Measurements from ENCODE around the gene VWA5B1.

Gene VWA5B1

DNA sequence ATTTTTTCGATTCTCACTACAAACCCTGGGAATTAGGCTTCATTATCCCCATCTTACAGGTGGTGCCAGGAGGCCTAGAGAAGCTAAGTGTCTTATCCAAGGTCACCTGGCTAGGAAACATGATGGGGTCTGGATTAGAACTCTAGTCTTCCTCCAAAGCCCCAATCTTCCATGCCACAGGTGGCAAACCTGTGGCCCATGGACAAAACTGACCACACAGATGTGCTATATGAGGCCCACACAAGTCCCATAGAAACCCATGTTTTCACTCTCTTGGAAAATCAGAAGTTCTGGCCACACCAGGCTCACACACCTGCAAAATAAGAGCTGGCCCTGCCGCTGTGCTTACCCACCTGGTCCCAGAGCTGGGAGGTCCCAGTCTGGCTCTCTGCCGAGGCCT lies 21.6 kb downstream of the VWA5B1 start:
- Histone ChIP-seq H3K36me3 (ENCODE audit: control insufficient read depth, insufficient read depth, low read length) (no peaks in the 10 kb centered on the region), H3K4me3 (replicated peaks; ENCODE audit: low read depth, low read length) (no peak overlapping the region), H3K27me3 (replicated peaks; ENCODE audit: control insufficient read depth, insufficient read depth, low read length) (no peaks in the 10 kb centered on the region; the same call in 1 of the 2 replicates)
- TF ChIP-seq, protein P1, sequence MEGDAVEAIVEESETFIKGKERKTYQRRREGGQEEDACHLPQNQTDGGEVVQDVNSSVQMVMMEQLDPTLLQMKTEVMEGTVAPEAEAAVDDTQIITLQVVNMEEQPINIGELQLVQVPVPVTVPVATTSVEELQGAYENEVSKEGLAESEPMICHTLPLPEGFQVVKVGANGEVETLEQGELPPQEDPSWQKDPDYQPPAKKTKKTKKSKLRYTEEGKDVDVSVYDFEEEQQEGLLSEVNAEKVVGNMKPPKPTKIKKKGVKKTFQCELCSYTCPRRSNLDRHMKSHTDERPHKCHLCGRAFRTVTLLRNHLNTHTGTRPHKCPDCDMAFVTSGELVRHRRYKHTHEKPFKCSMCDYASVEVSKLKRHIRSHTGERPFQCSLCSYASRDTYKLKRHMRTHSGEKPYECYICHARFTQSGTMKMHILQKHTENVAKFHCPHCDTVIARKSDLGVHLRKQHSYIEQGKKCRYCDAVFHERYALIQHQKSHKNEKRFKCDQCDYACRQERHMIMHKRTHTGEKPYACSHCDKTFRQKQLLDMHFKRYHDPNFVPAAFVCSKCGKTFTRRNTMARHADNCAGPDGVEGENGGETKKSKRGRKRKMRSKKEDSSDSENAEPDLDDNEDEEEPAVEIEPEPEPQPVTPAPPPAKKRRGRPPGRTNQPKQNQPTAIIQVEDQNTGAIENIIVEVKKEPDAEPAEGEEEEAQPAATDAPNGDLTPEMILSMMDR (IDR thresholded peaks at IDR 0.05; ENCODE audit: insufficient read depth, low read length, poor library complexity, severe bottlenecking) = no peak
- DNase-seq (ENCODE audit: extremely low read depth, insufficient read length) = no peak

DNA sequence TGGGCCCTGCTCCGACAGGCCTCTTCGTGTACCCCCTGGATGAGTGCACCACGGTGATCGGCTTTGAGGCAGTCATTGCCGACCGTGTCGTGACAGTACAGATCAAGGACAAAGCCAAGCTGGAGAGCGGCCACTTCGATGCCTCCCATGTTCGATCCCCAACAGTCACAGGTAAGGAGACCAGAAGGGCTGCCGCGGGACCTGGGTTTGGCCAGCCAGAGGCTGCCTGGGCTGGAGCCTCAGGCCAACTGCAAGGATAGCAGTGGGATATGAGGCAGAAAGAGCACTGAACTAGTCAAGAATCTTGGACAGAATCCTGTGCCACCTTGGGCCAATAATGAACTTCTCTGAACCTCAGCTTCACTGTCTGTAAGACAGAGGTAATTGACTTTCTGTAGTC lies 22.1 kb downstream of the VWA5B1 start:
- DNase-seq (ENCODE audit: extremely low read depth, insufficient read length) = no peak
- Histone ChIP-seq H3K36me3 (ENCODE audit: control insufficient read depth, insufficient read depth, low read length) (no peaks in the 10 kb centered on the region), H3K4me3 (replicated peaks; ENCODE audit: low read depth, low read length) (no peak overlapping the region), H3K27me3 (replicated peaks; ENCODE audit: control insufficient read depth, insufficient read depth, low read length) (no peaks in the 10 kb centered on the region; the same call in 1 of the 2 replicates)
- TF ChIP-seq, protein P1 (IDR thresholded peaks at IDR 0.05; ENCODE audit: insufficient read depth, low read length, poor library complexity, severe bottlenecking) = no peak

DNA sequence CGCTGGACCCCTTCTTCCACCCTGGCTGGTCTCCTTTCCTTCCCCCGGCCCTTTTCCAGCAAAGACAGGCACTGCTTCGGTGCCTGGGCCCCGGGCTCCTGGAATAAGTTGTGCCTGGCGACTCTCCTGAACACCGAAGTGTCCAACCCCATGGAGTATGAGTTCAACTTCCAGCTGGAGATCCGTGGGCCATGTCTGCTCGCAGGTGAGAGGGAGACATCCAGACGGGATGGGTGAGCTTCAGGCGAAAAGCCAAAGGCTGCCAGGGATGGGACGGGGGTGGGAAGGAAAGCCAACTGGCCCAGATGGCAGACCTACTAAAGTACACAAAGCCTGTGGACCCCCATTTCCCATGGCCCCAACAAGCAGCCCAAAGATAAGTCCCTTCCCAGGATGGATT lies 26.8 kb downstream of the VWA5B1 start:
- TF ChIP-seq, protein P1 (IDR thresholded peaks at IDR 0.05; ENCODE audit: insufficient read depth, low read length, poor library complexity, severe bottlenecking) = no peak
- no peaks in the 10 kb centered on the region for H3K36me3 ChIP-seq (ENCODE audit: control insufficient read depth, insufficient read depth, low read length)
- no peak for DNase-seq (ENCODE audit: extremely low read depth, insufficient read length)
- H3K4me3 ChIP-seq (replicated peaks; ENCODE audit: low read depth, low read length) = no peak overlapping the region
- H3K27me3 ChIP-seq (replicated peaks; ENCODE audit: control insufficient read depth, insufficient read depth, low read length) = no peaks in the 10 kb centered on the region; the same call in 1 of the 2 replicates

DNA sequence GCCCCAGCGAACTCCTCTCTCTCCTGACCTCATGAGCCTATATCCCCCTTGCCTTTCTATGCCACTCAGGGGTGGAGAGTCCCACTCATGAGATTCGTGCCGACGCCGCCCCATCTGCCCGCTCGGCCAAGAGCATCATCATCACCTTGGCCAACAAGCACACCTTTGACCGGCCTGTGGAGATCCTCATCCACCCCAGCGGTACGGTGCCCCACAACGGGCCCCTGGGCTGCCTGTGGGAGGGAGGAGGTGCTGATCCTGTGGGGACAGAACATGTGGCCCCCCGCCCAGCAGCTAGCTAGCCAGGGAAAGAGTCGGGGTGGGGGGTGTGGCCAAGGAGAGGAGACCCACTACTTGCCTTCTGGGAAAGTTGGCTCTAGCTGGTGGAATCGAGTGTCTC lies 27.8 kb downstream of the VWA5B1 start:
- no peak for DNase-seq (ENCODE audit: extremely low read depth, insufficient read length)
- no peaks in the 10 kb centered on the region; the same call in 1 of the 2 replicates for H3K27me3 ChIP-seq (replicated peaks; ENCODE audit: control insufficient read depth, insufficient read depth, low read length)

DNA sequence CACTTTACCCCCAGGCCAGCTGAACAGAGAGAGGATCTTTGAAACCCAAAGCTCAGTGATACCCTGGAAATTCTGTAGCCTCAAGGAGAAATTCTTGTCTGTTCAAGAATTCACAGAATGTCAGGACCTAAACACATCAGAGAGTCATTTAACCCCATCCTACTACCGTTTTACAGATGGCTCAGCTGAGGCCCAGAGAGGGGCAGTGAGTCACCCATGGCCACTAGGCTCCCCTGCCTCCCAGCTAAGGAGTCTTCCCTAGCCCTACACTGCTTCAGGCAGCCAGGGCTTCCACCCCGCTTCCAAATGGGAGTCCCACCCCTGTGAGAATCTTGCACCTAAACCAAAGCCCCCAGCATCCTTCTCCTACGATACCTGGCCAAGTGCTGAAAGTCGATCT lies 28.3 kb downstream of the VWA5B1 start:
- H3K4me3 ChIP-seq (replicated peaks; ENCODE audit: low read depth, low read length) = no peak overlapping the region
- TF ChIP-seq, protein P1 (IDR thresholded peaks at IDR 0.05; ENCODE audit: insufficient read depth, low read length, poor library complexity, severe bottlenecking) = no peak
- no peaks in the 10 kb centered on the region; the same call in 1 of the 2 replicates for H3K27me3 ChIP-seq (replicated peaks; ENCODE audit: control insufficient read depth, insufficient read depth, low read length)
- no peaks in the 10 kb centered on the region for H3K36me3 ChIP-seq (ENCODE audit: control insufficient read depth, insufficient read depth, low read length)
- no peak for DNase-seq (ENCODE audit: extremely low read depth, insufficient read length)

More for the DNA sequence above, 27.8 kb downstream of the VWA5B1 start:
- Histone ChIP-seq H3K36me3 (ENCODE audit: control insufficient read depth, insufficient read depth, low read length) (no peaks in the 10 kb centered on the region), H3K4me3 (replicated peaks; ENCODE audit: low read depth, low read length) (no peak overlapping the region)
- TF ChIP-seq, protein P1 (IDR thresholded peaks at IDR 0.05; ENCODE audit: insufficient read depth, low read length, poor library complexity, severe bottlenecking) = no peak

Measured in GM06990 (cell line).